ENCODE measurements around the gene NF2. TPM values are rescaled to one million over a fixed set of nuclear protein-coding genes. Genes with fewer than 3 reads are reported as not detected.
"Not testable (repeated sequence)": the region's sequence is repeated elsewhere in the genome, so short reads cannot be mapped to it uniquely, and the experiment has no call there.

Gene NF2
- polyA plus RNA-seq, 3 donors = 7.7 to 15.5 (median 8.4) TPM

DNA sequence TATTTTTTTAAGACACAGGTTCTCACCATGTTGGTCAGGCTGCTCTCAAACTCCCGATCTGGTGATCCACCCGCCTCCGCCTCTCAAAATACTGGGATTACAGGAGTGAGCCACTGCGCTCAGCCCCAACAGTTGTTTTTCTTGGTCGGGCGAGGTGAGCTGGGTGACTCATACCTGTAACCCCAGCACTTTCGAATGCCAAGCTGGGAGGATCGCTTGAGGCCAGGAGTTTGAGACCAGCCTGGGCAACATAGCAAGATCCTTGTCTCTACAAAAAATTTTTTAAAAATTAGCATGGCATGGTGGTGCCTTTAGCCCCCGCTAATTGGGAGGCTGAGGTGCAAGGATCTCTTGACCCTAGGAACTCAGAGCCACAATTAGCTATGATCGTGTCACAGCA is 7.0 kb upstream of the NF2 start:
- Mint-ChIP-seq H3K4me1 (peaks cover 6% of the 10 kb centered on the region), H3K27ac (peak overlapping the region in 6 of 7 donors; percentile 86 to 95 (median 90)), H3K4me3 (no peak overlapping the region), H3K27me3 (ENCODE audit: low read depth in 3 of 3) (peaks cover 0 to 2% (median 2%) of the 10 kb centered on the region in 3 donors), H3K36me3 (no peaks in the 10 kb centered on the region), H3K9me3 (peaks cover 4 to 19% (median 9%) of the 10 kb centered on the region in 7 donors)
- Histone ChIP-seq H2AFZ (ENCODE audit: insufficient read depth, low read depth, low read length, poor library complexity, severe bottlenecking) (peak overlapping the region; percentile 77), H3K4me3 (replicated peaks in 1 of 3; ENCODE audit: low read depth in 2 of 3, low read length in 3 of 3) (peak overlapping the region in 2 of 3 experiments; percentile 68 to 79), H4K20me1 (ENCODE audit: insufficient read depth, low read length) (no peaks in the 10 kb centered on the region), H3K79me2 (ENCODE audit: insufficient read depth, low read length) (no peaks in the 10 kb centered on the region), H3K27ac (ENCODE audit: low read depth in 1 of 2, low read length in 2 of 2) (peak overlapping the region; percentile 71 to 77), H3K4me2 (replicated peaks; ENCODE audit: extremely low read depth, low read length, poor library complexity, severe bottlenecking) (peak overlapping the region; percentile 73), H3K9ac (ENCODE audit: insufficient read depth, low read length, poor library complexity, severe bottlenecking) (no peak overlapping the region), H3K36me3 (replicated peaks in 1 of 2; ENCODE audit: control insufficient read depth in 1 of 2, insufficient read depth in 2 of 2, low read length in 2 of 2) (no peaks in the 10 kb centered on the region), H3K27me3 (ENCODE audit: control insufficient read depth in 2 of 2, insufficient read depth in 2 of 2, low read length in 2 of 2) (no peaks in the 10 kb centered on the region), H3K4me1 (ENCODE audit: control insufficient read depth in 1 of 2, insufficient read depth in 2 of 2, low read length in 2 of 2) (peaks cover 6 to 7% of the 10 kb centered on the region in 2 donors), H3K9me3 (replicated peaks in 1 of 2; ENCODE audit: control insufficient read depth in 1 of 2, insufficient read depth in 1 of 2, low read length in 2 of 2) (peaks cover 0 to 11% of the 10 kb centered on the region in 2 donors)
- DNase-seq = no peak
- intact Hi-C loops (cut with micrococcal nuclease) = loop anchor here in 1 of 2 donors (10.0 kb wide), 1 partner anchor 488 kb away; the partner anchor contains the start of gene HORMAD2
- TF ChIP-seq CTCF (IDR thresholded peaks at IDR 0.05) = no peak
- 97% methylated on average over 8 of the region's 10 CpGs for WGBS (ENCODE audit: insufficient coverage)

DNA sequence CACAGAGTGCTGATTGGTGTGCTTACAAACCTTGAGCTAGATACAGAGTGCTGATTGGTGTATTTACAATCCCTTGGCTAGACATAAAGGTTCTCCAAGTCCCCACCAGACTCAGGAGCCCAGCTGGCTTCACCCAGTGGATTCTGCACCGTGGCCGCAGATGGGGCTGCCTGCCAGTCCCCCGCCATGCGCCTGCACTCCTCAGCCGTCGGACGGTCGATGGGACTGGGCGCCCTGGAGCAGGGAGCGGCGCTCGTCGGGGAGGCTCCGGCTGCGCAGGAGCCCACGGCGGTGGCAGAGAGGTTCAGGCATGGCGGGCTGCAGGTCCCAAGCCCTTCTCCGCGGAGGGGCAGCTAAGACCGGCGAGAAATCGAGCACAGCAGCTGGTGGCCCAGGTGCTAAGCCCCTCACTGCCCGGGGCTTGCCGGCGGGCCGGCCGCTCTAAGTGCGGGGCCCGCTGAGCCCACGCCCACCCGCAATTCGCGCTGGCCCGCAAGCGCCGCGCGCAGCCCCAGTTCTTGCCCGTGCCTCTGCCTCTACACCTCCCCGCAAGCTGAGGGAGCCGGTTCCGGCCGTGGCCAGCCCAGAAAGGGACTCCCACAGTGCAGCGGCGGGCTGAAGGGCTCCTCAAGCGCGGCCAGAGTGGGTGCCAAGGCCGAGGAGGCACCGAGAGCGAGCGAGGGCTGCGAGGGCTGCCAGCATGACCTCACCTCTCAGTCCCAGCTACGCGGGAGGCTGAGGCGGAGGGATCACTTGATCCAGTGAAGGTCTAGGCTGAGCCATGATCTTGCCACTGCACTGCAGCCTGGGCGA is 5.4 kb upstream of the NF2 start:
- 88% methylated on average over 53 of the region's 57 CpGs for WGBS (ENCODE audit: insufficient coverage)

More for the DNA sequence above, 5.4 kb upstream of the NF2 start:
- not testable (repeated sequence) for H2AFZ ChIP-seq (ENCODE audit: insufficient read depth, low read depth, low read length, poor library complexity, severe bottlenecking); H3K79me2 ChIP-seq (ENCODE audit: insufficient read depth, low read length); H3K9ac ChIP-seq (ENCODE audit: insufficient read depth, low read length, poor library complexity, severe bottlenecking); H3K27ac ChIP-seq (ENCODE audit: low read depth in 1 of 2, low read length in 2 of 2); H3K27me3 ChIP-seq (ENCODE audit: control insufficient read depth in 2 of 2, insufficient read depth in 2 of 2, low read length in 2 of 2); H4K20me1 ChIP-seq (ENCODE audit: insufficient read depth, low read length); H3K36me3 ChIP-seq (replicated peaks in 1 of 2; ENCODE audit: control insufficient read depth in 1 of 2, insufficient read depth in 2 of 2, low read length in 2 of 2); H3K4me1 Mint-ChIP-seq; DNase-seq; H3K36me3 Mint-ChIP-seq; H3K27me3 Mint-ChIP-seq (ENCODE audit: low read depth in 3 of 3)
- H3K4me2 ChIP-seq (replicated peaks; ENCODE audit: extremely low read depth, low read length, poor library complexity, severe bottlenecking) = peak overlapping the region; percentile 73
- Mint-ChIP-seq H3K9me3 (peaks cover 4 to 19% (median 9%) of the 10 kb centered on the region in 7 donors), H3K4me3 (peak overlapping the region in 1 of 2 donors; percentile 90), H3K27ac (peak overlapping the region in 5 of 7 donors; percentile 86 to 93 (median 90))
- H3K4me1 ChIP-seq (ENCODE audit: control insufficient read depth in 1 of 2, insufficient read depth in 2 of 2, low read length in 2 of 2) = peaks cover 10 to 11% of the 10 kb centered on the region in 2 donors
- H3K4me3 ChIP-seq (replicated peaks in 1 of 3; ENCODE audit: low read depth in 2 of 3, low read length in 3 of 3) = peak overlapping the region in 2 of 3 experiments; percentile 68 to 79
- peaks cover 0 to 11% of the 10 kb centered on the region in 2 donors for H3K9me3 ChIP-seq (replicated peaks in 1 of 2; ENCODE audit: control insufficient read depth in 1 of 2, insufficient read depth in 1 of 2, low read length in 2 of 2)
- intact Hi-C loops (cut with micrococcal nuclease) = loop anchor here in 1 of 2 donors (10.0 kb wide), 1 partner anchor 487 kb away; the partner anchor contains the start of gene HORMAD2
